Glomerular visceral epithelial cell (primary cell): ENCODE results near the gene HLA-B.
"Not testable (repeated sequence)": the region's sequence is repeated elsewhere in the genome, so short reads cannot be mapped to it uniquely, and the experiment has no call there.

Experiments used
- DNase-seq: peaks from one replicate; pipeline ENCODE4 v3.0.0-alpha.2; 2016; ENCODE audit errors: extremely low spot score

Gene HLA-B

GRCh38 chr6:31356946-31357466 is at the start of gene HLA-B:
Gene HLA-B, minus strand, starts transcription at chr6:31357179. Its CDS starts 21 bp downstream, at chr6:31357158.
- DNase-seq, result peak; percentile 84

DNA sequence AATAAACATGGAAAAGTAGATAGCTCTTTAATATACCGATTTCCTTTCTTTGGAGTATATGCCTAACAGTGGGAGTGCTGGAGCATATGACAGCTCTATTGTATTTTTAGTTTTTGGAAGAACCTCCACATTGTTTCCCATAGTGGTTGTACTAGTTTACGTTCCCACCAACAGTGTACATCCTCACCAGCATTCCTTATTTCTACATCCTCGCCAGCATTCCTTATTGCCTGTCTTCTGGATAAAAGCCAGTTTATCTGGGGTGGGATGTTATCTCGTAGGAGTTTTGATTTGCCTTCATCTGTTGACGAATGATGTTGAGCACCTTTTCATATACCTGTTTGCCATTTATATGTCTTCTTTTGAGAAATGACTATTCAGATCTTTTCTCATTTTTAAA is 49.0 kb upstream of the HLA-B start:
- DNase-seq, result no peak

DNA sequence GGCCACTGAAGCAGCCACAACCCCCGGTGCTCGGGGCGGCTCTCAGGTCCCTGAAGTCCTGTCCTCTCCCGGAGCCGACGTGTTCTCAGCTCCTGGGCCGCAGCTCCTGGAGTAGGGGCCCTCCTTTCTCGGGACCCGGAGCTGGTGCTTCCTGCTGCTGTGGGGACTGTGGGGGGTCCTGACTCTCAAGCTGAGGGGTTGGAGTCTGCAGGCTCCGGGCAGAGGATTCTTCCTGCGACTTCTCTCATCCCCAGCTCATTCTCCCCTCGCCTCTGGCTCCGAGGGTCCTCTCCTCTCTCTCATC is 47.0 kb upstream of the HLA-B start:
- not testable (repeated sequence) for DNase-seq

DNA sequence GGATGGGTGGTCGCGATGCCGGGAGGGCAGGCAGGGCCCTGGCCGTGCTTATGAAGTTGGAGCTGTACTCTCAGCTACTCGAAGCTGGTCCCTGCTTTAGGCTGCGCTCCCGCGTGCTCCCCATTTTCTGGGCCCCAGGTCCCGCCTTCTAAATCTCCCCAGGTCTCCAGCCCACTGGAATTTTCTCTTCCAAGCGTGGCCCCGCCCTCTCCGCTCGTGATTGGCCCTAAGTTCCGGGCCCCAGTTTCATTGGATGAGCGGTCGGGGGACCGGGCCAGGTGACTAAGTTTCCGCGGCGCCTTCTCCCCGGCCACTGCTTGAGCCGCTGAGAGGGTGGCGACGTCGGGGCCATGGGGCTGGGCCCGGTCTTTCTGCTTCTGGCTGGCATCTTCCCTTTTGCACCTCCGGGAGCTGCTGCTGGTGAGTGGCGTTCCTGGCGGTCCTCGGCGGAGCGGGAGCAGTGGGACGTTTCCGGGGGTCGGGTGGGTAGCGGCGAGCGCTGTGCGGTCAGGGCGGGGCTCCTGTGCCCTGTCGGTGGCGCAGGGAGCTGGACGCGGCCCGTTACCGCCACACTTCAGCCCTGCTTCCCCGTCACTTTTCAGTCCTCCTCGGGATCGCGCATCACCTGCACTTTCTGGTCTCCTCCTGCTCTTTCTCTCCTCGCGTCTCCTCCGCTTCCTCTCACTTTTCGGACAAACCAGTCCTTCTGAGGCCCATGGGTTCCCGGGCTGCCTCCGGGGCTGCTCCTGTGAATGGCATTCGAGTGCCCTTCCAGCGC is 46.5 kb upstream of the HLA-B start, which contains the start of gene MICA:
Gene MICA, plus strand, starts transcription at position 313 of the 778 bp plus-strand sequence. Its CDS starts 38 bp downstream, at position 351.
- peak; percentile 91 for DNase-seq

DNA sequence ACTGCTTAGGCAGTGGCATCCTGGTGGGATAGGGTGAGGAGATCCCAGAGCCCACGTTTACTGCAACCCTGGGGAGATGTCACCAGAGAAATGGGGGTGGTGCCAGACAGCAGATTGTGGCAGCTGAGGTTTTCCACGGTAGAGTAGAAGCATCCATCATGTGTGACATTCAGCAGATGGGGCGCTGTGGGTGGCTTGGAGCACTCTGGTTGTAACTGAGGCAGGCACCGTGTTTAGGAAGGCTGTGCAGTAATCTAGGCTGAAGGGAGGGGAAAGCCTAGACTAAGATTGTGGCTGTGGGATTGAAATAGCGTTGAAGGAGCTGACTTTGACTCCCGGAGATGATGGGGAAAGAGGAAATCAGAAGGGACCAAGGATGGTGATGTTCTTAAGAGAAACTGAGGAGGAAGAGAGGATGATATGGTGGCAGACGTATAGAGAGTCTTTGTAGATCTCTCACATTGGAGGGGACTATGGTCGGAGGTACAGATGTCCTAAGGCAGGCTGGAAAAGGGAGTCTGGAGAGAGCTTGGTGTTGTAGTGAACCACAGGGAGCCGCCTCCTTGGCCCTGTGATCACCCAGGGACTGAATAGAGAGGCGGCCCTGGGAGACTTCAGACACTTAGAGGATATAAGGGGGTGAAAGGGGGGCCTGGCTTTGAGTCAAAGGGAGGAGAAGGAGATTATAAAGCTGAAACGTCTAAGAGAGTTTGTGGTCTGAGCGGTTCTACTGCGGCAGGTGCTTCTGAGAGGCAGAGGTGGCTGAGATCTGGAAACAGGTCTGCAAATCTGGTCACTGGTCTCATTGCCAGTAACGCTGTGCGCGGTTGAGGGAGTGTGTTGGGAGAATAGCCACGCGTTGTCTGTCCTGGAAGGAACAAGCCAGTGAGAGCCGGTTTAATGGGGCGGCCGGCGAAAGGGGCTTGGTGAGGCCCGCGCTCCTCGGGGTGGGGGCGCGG is 45.6 kb upstream of the HLA-B start:
- peak; percentile 35 for DNase-seq

DNA sequence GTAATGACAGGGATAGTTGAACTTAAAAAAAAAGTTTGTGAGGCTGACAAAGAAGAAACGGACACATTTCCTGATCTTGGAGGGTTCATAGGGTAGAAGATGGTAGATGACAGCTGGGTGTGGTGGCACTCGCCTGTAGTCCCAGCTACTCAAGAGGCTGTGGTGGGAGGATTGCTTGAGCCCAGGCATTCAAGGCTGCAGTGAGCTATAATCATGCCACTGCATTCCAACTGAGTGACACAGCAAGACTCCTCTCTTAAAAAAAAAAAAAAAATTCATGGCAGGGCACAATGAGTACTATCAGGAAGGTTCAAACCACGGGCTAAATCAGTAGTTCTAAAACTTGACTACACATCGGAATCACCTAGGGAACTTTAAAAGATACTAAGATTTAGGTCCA is 44.4 kb upstream of the HLA-B start:
- DNase-seq, result peak; percentile 82

- peak; percentile 65 for DNase-seq
Measured at GRCh38 chr6:31400467-31401289, 43.7 kb upstream of the HLA-B start.

DNA sequence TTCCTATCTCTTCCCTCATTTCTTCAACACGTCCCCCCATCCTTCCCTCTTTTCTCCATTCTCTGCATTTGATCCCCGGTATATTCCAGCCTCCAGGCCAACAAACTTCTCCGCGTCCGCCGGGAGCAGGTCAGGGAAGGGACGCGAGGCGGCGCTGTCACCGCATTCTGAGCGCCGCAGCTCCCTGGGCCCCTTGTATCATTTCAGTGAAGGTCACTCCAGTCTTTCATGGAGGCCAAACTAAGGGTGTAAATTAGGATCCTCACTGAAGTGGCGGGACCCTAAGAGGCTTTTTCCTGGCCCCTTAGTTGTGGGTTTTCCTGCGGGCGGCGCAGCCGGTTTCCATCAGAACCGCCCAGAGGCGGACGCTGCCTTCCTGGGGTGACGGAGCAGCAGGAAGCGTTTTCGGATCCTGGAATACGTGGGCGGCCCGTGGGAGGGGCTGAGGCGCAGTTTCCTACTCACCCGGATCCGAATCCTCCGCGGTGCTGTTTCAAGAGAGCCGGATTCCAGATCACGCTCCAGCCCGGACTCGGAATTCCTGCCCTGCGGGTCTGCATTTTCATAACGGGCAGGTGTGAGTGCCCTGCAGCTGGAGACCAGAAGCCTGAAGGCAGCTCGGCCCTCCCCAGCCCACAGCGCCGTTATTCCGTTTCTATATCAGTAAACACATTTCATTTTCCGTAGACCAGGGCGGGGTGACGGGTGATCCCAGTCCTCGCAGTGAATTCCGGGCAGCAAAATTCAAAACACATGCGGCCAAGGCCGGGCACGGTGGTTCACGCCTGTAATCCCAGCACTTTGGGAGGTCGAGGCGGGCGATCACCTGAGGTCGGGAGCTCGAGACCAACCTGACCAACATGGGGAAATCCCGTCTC is 42.8 kb upstream of the HLA-B start:
- DNase-seq, result peak; percentile 87

GRCh38 chr6:31397901-31398525 is 41.0 kb upstream of the HLA-B start:
- no peak for DNase-seq

DNA sequence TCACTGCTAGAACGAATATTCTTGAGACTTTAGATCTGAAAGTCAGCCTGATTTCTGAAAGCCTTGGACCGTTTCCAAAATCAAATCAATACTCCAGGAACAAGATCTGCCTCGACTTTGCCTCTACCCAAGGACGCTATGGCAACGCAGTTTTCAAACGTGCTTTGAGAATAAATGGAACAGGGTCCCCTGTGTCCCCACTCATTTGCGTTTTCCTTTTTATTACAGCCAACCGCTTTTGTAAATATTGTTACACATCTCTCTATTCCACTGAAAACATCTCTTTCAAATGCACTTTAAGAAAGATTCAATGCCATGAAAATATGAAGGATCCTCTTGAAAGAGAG is 40.1 kb upstream of the HLA-B start:
- DNase-seq, result not testable (repeated sequence)

DNA sequence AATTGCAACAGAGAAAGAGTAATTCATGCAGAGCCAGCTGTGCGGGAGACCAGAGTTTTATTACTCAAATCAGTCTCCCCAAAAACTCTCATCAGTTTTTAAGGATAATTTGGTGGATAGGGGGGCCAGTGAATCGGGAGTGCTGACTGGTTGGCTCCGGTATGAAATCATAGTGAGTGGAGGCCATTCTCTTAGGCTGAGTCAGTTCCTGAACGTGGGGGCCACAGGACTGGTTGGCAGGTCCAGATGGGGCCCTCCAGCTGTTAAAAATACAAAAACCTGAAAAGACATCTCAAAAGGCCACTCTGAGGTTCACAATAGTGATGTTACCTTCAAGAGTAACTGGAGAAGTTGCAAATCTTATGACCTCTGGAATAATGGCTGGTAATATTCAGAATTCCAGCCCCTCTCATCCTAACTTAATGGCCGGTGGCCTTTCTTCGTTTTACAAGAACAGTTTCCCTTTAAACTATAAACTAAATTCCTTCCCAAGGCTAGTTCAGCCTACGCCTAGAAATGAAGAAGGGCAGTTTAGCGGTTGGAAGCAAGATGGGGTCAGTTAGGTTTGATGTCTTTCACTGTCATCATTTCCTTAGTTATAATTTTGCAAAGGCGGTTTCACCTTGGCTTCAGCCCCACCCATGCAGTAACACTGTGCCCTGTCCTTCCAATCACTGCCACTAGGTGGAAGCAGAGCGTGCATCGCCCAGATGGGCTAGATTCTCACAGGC is 39.6 kb upstream of the HLA-B start:
- peak; percentile 80 for DNase-seq

DNA sequence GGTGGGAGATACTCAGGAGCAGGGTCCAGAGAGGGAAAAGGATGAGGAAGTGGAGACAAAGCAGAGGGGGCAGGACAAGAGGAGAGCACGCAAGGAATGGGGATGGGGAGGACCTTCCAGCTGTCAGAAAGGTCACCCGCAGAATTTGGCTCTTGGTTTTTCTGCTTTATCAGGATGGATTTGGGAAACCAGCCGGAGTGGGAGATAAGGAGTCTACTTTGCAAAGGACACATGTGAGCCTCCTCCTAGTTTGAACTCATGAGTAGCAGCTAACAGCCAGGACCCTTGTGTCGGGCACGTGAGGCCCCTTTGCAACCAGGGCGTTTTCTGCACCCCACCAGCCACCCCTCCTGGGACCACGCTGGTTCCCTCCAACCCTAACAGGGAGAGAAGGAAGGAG is 38.9 kb upstream of the HLA-B start:
- no peak for DNase-seq

DNA sequence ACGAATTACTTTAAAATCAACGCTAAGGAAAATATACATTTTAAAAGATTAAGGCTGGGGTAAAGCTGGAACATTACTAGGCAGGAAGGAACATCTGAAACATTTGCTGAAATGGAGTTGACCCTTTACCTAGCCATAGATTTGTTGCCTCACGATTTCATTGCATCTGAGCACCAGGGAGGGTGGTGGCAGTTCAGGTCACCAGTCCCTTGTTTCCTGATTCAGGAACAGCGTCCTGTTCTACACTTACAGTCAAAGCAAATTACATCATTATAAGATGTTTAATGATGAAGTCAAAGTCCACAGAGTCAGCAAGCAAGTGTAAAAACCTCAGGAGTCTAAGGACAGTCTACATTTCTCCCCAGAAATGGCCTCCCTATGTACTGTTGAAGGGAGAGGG is 37.4 kb upstream of the HLA-B start:
- no peak for DNase-seq

- DNase-seq, result no peak
Measured at GRCh38 chr6:31393932-31394331, 37.0 kb upstream of the HLA-B start.

DNA sequence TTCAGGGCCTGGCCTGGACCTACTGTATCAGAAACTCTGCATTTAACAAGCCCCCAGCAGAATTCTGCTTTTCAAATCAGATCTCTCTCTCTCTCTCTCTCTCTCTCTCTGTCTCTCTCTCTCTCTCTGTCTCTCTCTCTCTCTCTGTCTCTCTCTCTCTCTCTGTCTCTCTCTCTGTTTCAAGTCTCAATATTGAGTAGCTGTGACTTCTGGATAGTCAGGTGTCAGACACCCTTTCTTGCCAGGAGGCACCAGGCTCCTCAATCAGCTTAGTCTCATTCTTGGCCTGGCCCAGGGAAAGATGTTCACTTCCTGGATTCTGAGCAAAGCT is 32.8 kb upstream of the HLA-B start:
- not testable (repeated sequence) for DNase-seq

- DNase-seq, result not testable (repeated sequence)
Measured at GRCh38 chr6:31388916-31389801, 32.2 kb upstream of the HLA-B start.

GRCh38 chr6:31386977-31387376 is 30.0 kb upstream of the HLA-B start:
- DNase-seq, result no peak

GRCh38 chr6:31386099-31386498 is 29.1 kb upstream of the HLA-B start:
- DNase-seq, result no peak

DNA sequence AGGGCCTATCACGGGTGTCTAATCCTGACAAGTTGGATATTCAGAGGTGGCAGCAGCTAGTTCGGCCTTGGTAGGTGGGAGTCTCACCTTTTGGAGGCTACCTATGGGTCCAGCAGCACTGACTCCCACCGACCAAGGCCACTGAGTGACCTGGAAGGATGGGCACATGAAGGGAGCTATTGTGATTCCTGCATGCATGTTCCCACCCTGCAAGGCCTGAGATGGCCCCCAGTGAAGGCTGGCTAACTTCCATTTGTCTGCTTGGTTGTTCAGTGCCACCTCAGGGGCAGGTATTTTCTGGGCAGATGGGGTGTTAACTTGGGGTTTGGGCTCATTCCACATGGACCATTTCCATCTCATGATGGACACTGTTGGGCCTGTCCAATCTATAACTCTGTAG is 28.1 kb upstream of the HLA-B start:
- no peak for DNase-seq
